GM23338 (cell line): ENCODE results near the gene HEBP1. TPM values are rescaled to one million over a fixed set of nuclear protein-coding genes. Genes with fewer than 3 reads are reported as not detected.

Experiments used
- ATAC-seq: fragments of 200-7000 bp; cut with Tn5 transposase; 3 replicates; pipeline ENCODE4 v1.9.1; 2020
- DNase-seq: peaks from one replicate; pipeline ENCODE4 v3.0.0-alpha.2; 2015; ENCODE audit warnings: low spot score
- H2AFZ ChIP-seq: fragments of 200-600 bp; sonication (generic); 2 replicates; pipeline ENCODE4 v1.8.0; 2016; ENCODE audit warnings: antibody characterized with exemption, mild to moderate bottlenecking, moderate library complexity
- H3F3A ChIP-seq: fragments of 200-600 bp; sonication (generic); replicated peaks from 2 replicates; pipeline ENCODE4 v1.8.0; 2017; ENCODE audit warnings: antibody characterized with exemption, mixed run types, low read depth
- H3K27ac ChIP-seq: fragments of 200-600 bp; sonication (generic); 2 replicates; pipeline ENCODE4 v1.6.1; 2016; ENCODE audit warnings: low read depth
- H3K27me3 ChIP-seq: fragments of 200-600 bp; sonication (generic); 2 replicates; pipeline ENCODE4 v1.8.0; 2016; ENCODE audit warnings: mild to moderate bottlenecking, mixed run types, moderate library complexity; ENCODE audit not compliant: insufficient read depth
- H3K36me3 ChIP-seq: fragments of 200-600 bp; sonication (generic); 2 replicates; pipeline ENCODE4 v1.8.0; 2016; ENCODE audit warnings: mild to moderate bottlenecking; ENCODE audit not compliant: insufficient read depth
- H3K4me1 ChIP-seq: fragments of 200-600 bp; sonication (generic); 2 replicates; pipeline ENCODE4 v1.8.0; 2016; ENCODE audit warnings: mild to moderate bottlenecking, moderate library complexity; ENCODE audit not compliant: insufficient read depth
- H3K4me2 ChIP-seq: fragments of 200-600 bp; sonication (generic); 2 replicates; pipeline ENCODE4 v1.7.1; 2017; ENCODE audit warnings: mixed run types
- H3K4me3 ChIP-seq: fragments of 200-600 bp; sonication (generic); 2 replicates; pipeline ENCODE4 v1.6.1; 2016; ENCODE audit warnings: mixed run types
- H3K79me2 ChIP-seq: fragments of 200-600 bp; sonication (generic); replicated peaks from 2 replicates; pipeline ENCODE4 v1.8.0; 2017; ENCODE audit warnings: mild to moderate bottlenecking; ENCODE audit not compliant: insufficient read depth
- H3K9me2 ChIP-seq: fragments of 200-600 bp; sonication (generic); 2 replicates; pipeline ENCODE4 v1.8.0; 2017; ENCODE audit not compliant: insufficient read depth
- H4K20me1 ChIP-seq: fragments of 200-600 bp; sonication (generic); replicated peaks from 2 replicates; pipeline ENCODE4 v1.8.0; 2017; ENCODE audit warnings: mild to moderate bottlenecking; ENCODE audit not compliant: insufficient read depth
- H3K27ac Mint-ChIP-seq: 2 replicates; pipeline ENCODE4 v1.8.0; 2020; ENCODE audit warnings: inconsistent platforms, mild to moderate bottlenecking, moderate library complexity, mixed read lengths
- H3K27me3 Mint-ChIP-seq: 3 replicates; pipeline ENCODE4 v1.8.0; 2022; ENCODE audit warnings: low read depth, mild to moderate bottlenecking, moderate library complexity, mixed read lengths, inconsistent platforms; ENCODE audit not compliant: insufficient read depth, poor library complexity
- H3K36me3 Mint-ChIP-seq: 3 replicates; pipeline ENCODE4 v1.8.0; 2021; ENCODE audit warnings: low read depth, mild to moderate bottlenecking, inconsistent platforms, moderate library complexity, mixed read lengths
- H3K4me1 Mint-ChIP-seq: 3 replicates; pipeline ENCODE4 v1.8.0; 2020; ENCODE audit warnings: mild to moderate bottlenecking, inconsistent platforms, mixed read lengths
- H3K4me3 Mint-ChIP-seq: 3 replicates; pipeline ENCODE4 v1.8.0; 2021; ENCODE audit warnings: moderate library complexity, mild to moderate bottlenecking, inconsistent platforms, mixed read lengths
- H3K9me3 Mint-ChIP-seq: 3 replicates; pipeline ENCODE4 v1.8.0; 2020; ENCODE audit warnings: moderate library complexity, mild to moderate bottlenecking, inconsistent platforms, mixed read lengths
- EZH2 ChIP-seq: fragments of 200-600 bp; sonication (generic); IDR thresholded peaks from one replicate; pipeline ENCODE4 v1.8.0; 2017; ENCODE audit warnings: antibody characterized with exemption, mild to moderate bottlenecking, low read depth; ENCODE audit not compliant: unreplicated experiment
- EZH2phosphoT487 ChIP-seq: fragments of 200-600 bp; sonication (generic); IDR thresholded peaks from one replicate; pipeline ENCODE4 v1.8.1; 2018; ENCODE audit warnings: antibody characterized with exemption; ENCODE audit not compliant: unreplicated experiment
- JUNB ChIP-seq: IDR thresholded peaks from one replicate; pipeline ENCODE4 v1.6.1; 2016; ENCODE audit warnings: antibody characterized with exemption; ENCODE audit not compliant: unreplicated experiment
- NANOG ChIP-seq: IDR thresholded peaks from 2 replicates; pipeline ENCODE4 v1.6.1; 2016; ENCODE audit warnings: antibody characterized with exemption, borderline replicate concordance
- POLR2AphosphoS5 ChIP-seq: IDR thresholded peaks from 2 replicates; pipeline ENCODE4 v1.6.1; 2016; ENCODE audit warnings: antibody characterized with exemption, low read depth
- STAT1 ChIP-seq: IDR thresholded peaks from one replicate; pipeline ENCODE4 v1.6.1; 2016; ENCODE audit warnings: antibody characterized with exemption; ENCODE audit not compliant: unreplicated experiment
- ZNF114 ChIP-seq: fragments of 250-450 bp; sonication (Bioruptor Pico); IDR thresholded peaks from 2 replicates; pipeline ENCODE4 v1.5.0; 2020; ENCODE audit warnings: mild to moderate bottlenecking, moderate library complexity
- ZNF331 ChIP-seq: fragments of 250-450 bp; sonication (Bioruptor Pico); IDR thresholded peaks from 2 replicates; pipeline ENCODE4 v1.5.0; 2020; ENCODE audit warnings: low read depth, mild to moderate bottlenecking, moderate library complexity
- polyA plus RNA-seq: library from polyadenylated mRNA; unstranded; fragments of >200 nt; fragmentation: Nextera tagmentation; extraction: Ambion mirVana; gene quantifications from 2 replicates; pipeline ENCODE4 v1.2.1, GENCODE V29; 2016
- total RNA-seq: library from RNA; depleted of rRNA; stranded (reverse); fragments of >200 nt; shearing (Covaris generic); gene quantifications from 2 replicates; pipeline ENCODE4 v1.2.3, GENCODE V29; 2014
- TF ChIP-seq, protein P1 (sequence below): IDR thresholded peaks from 2 replicates; pipeline ENCODE4 v1.6.1; 2016; ENCODE audit warnings: antibody characterized with exemption
- TF ChIP-seq, protein P2 (sequence below): fragments of 250-450 bp; sonication (Bioruptor Pico); IDR thresholded peaks from 2 replicates; pipeline ENCODE4 v1.5.0; 2020; ENCODE audit warnings: mild to moderate bottlenecking, moderate library complexity
- TF ChIP-seq, protein P3 (sequence below), 2 experiments: fragments of 200-600 bp in 1 of 2; sonication (generic) in 1 of 2; conservative IDR thresholded peaks; 2 replicates each; pipeline versions ENCODE4 v1.5.1 to v1.6.1; 2016 to 2017; ENCODE audit warnings: antibody characterized with exemption in 2 of 2, low read depth in 2 of 2, mild to moderate bottlenecking in 2 of 2, moderate library complexity in 1 of 2

Gene HEBP1
- total and polyA plus RNA-seq, 2 experiments from 2014 or later: 25.2 to 45.1 TPM

DNA sequence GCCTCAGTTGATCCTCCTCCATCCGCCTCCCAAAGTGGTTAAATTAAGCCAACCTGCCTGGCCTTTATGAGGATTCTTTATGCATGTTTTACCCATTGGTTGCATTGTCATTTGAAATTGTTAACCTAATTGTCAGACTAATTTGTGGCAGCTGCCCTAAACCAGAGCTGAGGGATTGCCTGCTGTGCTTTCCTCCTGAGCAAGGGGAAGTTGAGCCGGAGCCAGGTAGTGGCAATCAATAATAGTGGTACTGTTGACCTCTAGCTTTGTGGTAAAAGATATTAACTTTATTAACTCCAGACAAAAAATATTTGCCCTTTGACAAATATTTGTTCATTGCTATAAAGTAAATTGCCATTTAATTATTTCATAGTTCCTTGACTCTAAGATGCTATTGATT is 5.6 kb upstream of the HEBP1 start:
- Histone ChIP-seq H3K4me1 (peaks cover 30% of the 10 kb centered on the region), H3K4me2 (peak overlapping the region; percentile 27; the same call in 1 of the 2 replicates), H3F3A (0 out of 2 replicates have a peak, but pooled peaks cover 6% of the 10 kb centered on the region), H3K27me3 (peaks cover 21% of the 10 kb centered on the region), H3K9me2 (no peaks in the 10 kb centered on the region), H3K27ac (no peak overlapping the region), H4K20me1 (no peaks in the 10 kb centered on the region; the same call in 1 of the 2 replicates), H3K79me2 (no peaks in the 10 kb centered on the region), H2AFZ (no peak overlapping the region), H3K36me3 (no peaks in the 10 kb centered on the region), H3K4me3 (no peak overlapping the region)
- TF ChIP-seq NANOG (0 out of 2 replicates have a peak, but pooled peaks have one; percentile 6), ZNF114 (no peak)
- Mint-ChIP-seq H3K4me3 (no peak overlapping the region; the same call in 2 of the 3 replicates), H3K36me3 (peaks cover 5% of the 10 kb centered on the region; the same call in 2 of the 3 replicates), H3K27ac (peak overlapping the region; percentile 87), H3K4me1 (peaks cover 39% of the 10 kb centered on the region), H3K9me3 (peaks cover 8% of the 10 kb centered on the region; the same call in 1 of the 3 replicates), H3K27me3 (peaks cover 25% of the 10 kb centered on the region)
- DNase-seq (peak; percentile 36), ATAC-seq (peak; percentile 21)

DNA sequence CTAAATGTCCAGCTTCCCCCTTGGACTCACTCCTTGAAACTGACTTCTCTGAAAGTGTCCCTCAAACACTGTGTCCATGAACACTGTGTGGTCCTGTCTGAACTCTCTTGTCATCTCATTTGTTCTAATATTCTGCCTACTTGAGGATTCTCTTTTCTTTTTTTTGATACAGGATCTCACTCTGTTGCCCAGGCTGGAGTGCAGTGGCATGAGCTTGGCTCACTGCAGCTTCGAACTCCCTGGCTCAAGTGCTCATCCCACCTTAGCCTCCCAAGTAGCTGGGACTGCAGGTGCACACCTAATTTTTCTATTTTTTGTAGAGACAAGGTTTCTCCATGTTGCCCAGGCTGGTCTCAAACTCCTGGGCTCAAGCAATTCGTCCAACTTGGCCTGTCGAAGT is 4.9 kb upstream of the HEBP1 start:
- H3K4me3 ChIP-seq: no peak overlapping the region
- peaks cover 39% of the 10 kb centered on the region for H3K4me1 Mint-ChIP-seq
- H3K36me3 ChIP-seq: no peaks in the 10 kb centered on the region
- no peak overlapping the region for H2AFZ ChIP-seq
- H3K79me2 ChIP-seq: no peaks in the 10 kb centered on the region
- H3K9me2 ChIP-seq: no peaks in the 10 kb centered on the region
- H3K4me1 ChIP-seq: peaks cover 30% of the 10 kb centered on the region
- peaks cover 25% of the 10 kb centered on the region for H3K27me3 Mint-ChIP-seq
- H4K20me1 ChIP-seq: no peaks in the 10 kb centered on the region; the same call in 1 of the 2 replicates
- no peak overlapping the region for H3K4me3 Mint-ChIP-seq
- H3K27me3 ChIP-seq: peaks cover 21% of the 10 kb centered on the region
- H3K4me2 ChIP-seq: 0 out of 2 replicates have a peak overlapping the region, but pooled peaks have one; percentile 27
- ATAC-seq (no peak), DNase-seq (no peak)
- peaks cover 8% of the 10 kb centered on the region; the same call in 1 of the 3 replicates for H3K9me3 Mint-ChIP-seq
- H3F3A ChIP-seq: 0 out of 2 replicates have a peak, but pooled peaks cover 6% of the 10 kb centered on the region
- H3K27ac ChIP-seq: no peak overlapping the region
- peaks cover 5% of the 10 kb centered on the region; the same call in 2 of the 3 replicates for H3K36me3 Mint-ChIP-seq
- H3K27ac Mint-ChIP-seq: peak overlapping the region; percentile 87; the same call in 1 of the 2 replicates
- TF ChIP-seq JUNB (no peak), ZNF331 (CRISPR knock-in tag) (no peak), STAT1 (no peak), POLR2AphosphoS5 (no peak), EZH2phosphoT487 (no peak), ZNF114 (no peak), EZH2 (no peak), NANOG (no peak)
- TF ChIP-seq, protein P1, sequence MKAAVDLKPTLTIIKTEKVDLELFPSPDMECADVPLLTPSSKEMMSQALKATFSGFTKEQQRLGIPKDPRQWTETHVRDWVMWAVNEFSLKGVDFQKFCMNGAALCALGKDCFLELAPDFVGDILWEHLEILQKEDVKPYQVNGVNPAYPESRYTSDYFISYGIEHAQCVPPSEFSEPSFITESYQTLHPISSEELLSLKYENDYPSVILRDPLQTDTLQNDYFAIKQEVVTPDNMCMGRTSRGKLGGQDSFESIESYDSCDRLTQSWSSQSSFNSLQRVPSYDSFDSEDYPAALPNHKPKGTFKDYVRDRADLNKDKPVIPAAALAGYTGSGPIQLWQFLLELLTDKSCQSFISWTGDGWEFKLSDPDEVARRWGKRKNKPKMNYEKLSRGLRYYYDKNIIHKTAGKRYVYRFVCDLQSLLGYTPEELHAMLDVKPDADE: no peak
- TF ChIP-seq, protein P2, sequence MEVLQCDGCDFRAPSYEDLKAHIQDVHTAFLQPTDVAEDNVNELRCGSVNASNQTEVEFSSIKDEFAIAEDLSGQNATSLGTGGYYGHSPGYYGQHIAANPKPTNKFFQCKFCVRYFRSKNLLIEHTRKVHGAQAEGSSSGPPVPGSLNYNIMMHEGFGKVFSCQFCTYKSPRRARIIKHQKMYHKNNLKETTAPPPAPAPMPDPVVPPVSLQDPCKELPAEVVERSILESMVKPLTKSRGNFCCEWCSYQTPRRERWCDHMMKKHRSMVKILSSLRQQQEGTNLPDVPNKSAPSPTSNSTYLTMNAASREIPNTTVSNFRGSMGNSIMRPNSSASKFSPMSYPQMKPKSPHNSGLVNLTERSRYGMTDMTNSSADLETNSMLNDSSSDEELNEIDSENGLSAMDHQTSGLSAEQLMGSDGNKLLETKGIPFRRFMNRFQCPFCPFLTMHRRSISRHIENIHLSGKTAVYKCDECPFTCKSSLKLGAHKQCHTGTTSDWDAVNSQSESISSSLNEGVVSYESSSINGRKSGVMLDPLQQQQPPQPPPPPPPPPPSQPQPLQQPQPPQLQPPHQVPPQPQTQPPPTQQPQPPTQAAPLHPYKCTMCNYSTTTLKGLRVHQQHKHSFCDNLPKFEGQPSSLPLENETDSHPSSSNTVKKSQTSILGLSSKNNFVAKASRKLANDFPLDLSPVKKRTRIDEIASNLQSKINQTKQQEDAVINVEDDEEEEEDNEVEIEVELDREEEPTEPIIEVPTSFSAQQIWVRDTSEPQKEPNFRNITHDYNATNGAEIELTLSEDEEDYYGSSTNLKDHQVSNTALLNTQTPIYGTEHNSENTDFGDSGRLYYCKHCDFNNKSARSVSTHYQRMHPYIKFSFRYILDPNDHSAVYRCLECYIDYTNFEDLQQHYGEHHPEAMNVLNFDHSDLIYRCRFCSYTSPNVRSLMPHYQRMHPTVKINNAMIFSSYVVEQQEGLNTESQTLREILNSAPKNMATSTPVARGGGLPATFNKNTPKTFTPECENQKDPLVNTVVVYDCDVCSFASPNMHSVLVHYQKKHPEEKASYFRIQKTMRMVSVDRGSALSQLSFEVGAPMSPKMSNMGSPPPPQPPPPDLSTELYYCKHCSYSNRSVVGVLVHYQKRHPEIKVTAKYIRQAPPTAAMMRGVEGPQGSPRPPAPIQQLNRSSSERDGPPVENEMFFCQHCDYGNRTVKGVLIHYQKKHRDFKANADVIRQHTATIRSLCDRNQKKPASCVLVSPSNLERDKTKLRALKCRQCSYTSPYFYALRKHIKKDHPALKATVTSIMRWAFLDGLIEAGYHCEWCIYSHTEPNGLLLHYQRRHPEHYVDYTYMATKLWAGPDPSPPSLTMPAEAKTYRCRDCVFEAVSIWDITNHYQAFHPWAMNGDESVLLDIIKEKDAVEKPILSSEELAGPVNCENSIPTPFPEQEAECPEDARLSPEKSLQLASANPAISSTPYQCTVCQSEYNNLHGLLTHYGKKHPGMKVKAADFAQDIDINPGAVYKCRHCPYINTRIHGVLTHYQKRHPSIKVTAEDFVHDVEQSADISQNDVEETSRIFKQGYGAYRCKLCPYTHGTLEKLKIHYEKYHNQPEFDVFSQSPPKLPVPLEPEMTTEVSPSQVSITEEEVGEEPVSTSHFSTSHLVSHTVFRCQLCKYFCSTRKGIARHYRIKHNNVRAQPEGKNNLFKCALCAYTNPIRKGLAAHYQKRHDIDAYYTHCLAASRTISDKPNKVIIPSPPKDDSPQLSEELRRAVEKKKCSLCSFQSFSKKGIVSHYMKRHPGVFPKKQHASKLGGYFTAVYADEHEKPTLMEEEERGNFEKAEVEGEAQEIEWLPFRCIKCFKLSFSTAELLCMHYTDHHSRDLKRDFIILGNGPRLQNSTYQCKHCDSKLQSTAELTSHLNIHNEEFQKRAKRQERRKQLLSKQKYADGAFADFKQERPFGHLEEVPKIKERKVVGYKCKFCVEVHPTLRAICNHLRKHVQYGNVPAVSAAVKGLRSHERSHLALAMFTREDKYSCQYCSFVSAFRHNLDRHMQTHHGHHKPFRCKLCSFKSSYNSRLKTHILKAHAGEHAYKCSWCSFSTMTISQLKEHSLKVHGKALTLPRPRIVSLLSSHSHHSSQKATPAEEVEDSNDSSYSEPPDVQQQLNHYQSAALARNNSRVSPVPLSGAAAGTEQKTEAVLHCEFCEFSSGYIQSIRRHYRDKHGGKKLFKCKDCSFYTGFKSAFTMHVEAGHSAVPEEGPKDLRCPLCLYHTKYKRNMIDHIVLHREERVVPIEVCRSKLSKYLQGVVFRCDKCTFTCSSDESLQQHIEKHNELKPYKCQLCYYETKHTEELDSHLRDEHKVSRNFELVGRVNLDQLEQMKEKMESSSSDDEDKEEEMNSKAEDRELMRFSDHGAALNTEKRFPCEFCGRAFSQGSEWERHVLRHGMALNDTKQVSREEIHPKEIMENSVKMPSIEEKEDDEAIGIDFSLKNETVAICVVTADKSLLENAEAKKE: no peak
- TF ChIP-seq, protein P3, sequence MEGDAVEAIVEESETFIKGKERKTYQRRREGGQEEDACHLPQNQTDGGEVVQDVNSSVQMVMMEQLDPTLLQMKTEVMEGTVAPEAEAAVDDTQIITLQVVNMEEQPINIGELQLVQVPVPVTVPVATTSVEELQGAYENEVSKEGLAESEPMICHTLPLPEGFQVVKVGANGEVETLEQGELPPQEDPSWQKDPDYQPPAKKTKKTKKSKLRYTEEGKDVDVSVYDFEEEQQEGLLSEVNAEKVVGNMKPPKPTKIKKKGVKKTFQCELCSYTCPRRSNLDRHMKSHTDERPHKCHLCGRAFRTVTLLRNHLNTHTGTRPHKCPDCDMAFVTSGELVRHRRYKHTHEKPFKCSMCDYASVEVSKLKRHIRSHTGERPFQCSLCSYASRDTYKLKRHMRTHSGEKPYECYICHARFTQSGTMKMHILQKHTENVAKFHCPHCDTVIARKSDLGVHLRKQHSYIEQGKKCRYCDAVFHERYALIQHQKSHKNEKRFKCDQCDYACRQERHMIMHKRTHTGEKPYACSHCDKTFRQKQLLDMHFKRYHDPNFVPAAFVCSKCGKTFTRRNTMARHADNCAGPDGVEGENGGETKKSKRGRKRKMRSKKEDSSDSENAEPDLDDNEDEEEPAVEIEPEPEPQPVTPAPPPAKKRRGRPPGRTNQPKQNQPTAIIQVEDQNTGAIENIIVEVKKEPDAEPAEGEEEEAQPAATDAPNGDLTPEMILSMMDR (conservative IDR thresholded peaks at IDR 0.05; ENCODE audit: low read depth in 2 of 2): no peak
